ENCODE data around the gene ANK3.

The ANK3 gene

DNA sequence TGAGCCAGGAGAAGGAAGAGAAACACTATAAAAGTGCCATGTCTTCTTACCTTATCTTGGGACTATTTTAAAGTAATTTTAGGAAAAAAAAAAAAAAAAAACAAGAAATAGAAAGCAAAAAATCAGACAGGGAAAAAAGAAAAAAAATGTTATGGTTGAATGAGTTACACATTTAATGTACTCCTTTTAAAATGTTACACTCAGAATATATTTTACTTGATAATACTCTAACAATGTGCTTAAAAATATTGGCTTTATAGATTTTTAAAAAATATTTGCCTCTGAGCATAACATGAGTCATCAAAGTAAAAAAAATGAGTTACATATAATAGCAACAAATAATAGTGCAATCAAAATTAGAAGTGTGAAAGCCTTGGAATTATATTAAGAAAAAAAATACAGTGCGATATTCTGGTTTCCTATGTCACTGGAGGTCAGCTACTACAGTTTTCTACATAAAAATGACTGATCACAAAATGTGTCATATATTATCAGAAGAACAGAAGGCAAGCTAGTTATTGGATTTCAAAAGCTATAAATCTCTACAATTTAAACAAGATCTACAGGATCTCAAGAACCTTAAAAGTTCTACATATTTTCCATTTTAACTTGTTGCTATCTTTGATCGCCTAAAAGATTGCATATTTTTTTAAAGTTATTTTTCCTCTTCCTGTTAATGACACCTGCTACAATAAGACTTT is 252.2 kb downstream of the ANK3 start:
- H3K4me3 ChIP-seq (ENCODE audit: insufficient read depth in 1 of 2, low read depth in 1 of 2, low read length in 2 of 2): no peak overlapping the region
- H3K9me3 ChIP-seq (ENCODE audit: control insufficient read depth, low read length): no peaks in the 10 kb centered on the region
- H4K8ac ChIP-seq (ENCODE audit: low read length): no peak overlapping the region
- H2AK5ac ChIP-seq (ENCODE audit: low read length, severe bottlenecking): no peak overlapping the region
- H3K18ac ChIP-seq (ENCODE audit: low read depth in 1 of 2, low read length in 2 of 2): no peak overlapping the region
- H3K27ac ChIP-seq (ENCODE audit: low read length, poor library complexity, severe bottlenecking): no peak overlapping the region
- WGBS: no CpG with 5 or more reads among the region's 2 CpGs
- H3K9ac ChIP-seq (ENCODE audit: low read length): no peak overlapping the region
- no peaks in the 10 kb centered on the region for H3K79me1 ChIP-seq (replicated peaks; ENCODE audit: low read length, poor library complexity, severe bottlenecking)
- no peak overlapping the region for H3K23ac ChIP-seq (ENCODE audit: low read length in 2 of 2)
- H2BK15ac ChIP-seq (ENCODE audit: low read depth, poor library complexity, severe bottlenecking): no peak overlapping the region
- H2AFZ ChIP-seq (ENCODE audit: low read depth, low read length): no peak overlapping the region
- H3K4me2 ChIP-seq (ENCODE audit: low read length, poor library complexity, severe bottlenecking): no peak overlapping the region
- no peak for DNase-seq
- H3K27me3 ChIP-seq (ENCODE audit: control insufficient read depth in 1 of 2, insufficient read depth in 1 of 2, low read length in 2 of 2): no peaks in the 10 kb centered on the region
- no peaks in the 10 kb centered on the region for H3K36me3 ChIP-seq (ENCODE audit: control insufficient read depth in 1 of 2, insufficient read depth in 2 of 2, low read depth in 1 of 2, low read length in 2 of 2)
- H3K4ac ChIP-seq (ENCODE audit: low read depth in 1 of 2, low read length in 2 of 2): no peak overlapping the region
- H4K91ac ChIP-seq (ENCODE audit: low read length): no peak overlapping the region
- no peak overlapping the region for H2BK5ac ChIP-seq (ENCODE audit: low read depth, low read length, poor library complexity, severe bottlenecking)
- H3K14ac ChIP-seq (ENCODE audit: low read length in 2 of 2): no peak overlapping the region
- H2BK120ac ChIP-seq (ENCODE audit: low read depth, low read length): no peak overlapping the region
- H3K4me1 ChIP-seq (ENCODE audit: control insufficient read depth, insufficient read depth, low read depth, low read length): peaks cover 2% of the 10 kb centered on the region
- no peak overlapping the region for H2BK12ac ChIP-seq (ENCODE audit: low read length in 2 of 2)

DNA sequence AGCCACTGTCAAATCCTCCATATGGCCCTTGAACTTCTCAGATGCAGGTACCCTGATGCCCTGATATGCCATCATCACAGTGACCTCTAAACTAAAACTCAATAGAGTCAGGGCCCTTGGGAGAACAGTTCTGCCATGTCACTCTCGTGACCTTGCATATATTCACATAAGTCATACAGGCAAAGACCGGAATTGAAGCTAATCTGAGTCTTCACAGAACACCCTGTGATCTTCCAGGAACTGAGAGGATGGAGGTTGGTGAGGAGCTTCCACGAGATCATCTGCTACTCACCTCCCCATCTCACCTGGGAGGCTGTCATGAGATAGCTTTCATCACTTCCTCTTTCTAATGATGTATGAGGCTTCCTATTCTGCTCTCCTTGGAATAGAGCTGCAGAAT is 254.7 kb downstream of the ANK3 start:
- no peak overlapping the region for H2BK5ac ChIP-seq (ENCODE audit: low read depth, low read length, poor library complexity, severe bottlenecking)
- no peak overlapping the region for H3K14ac ChIP-seq (ENCODE audit: low read length in 2 of 2)
- no peaks in the 10 kb centered on the region for H3K27me3 ChIP-seq (ENCODE audit: control insufficient read depth in 1 of 2, insufficient read depth in 1 of 2, low read length in 2 of 2)
- no peak overlapping the region for H2AFZ ChIP-seq (ENCODE audit: low read depth, low read length)
- H3K4ac ChIP-seq (ENCODE audit: low read depth in 1 of 2, low read length in 2 of 2): peak overlapping the region in 1 of 2 experiments; percentile 17
- peak overlapping the region; percentile 61 to 63 for H2BK12ac ChIP-seq (ENCODE audit: low read length in 2 of 2)
- H3K36me3 ChIP-seq (ENCODE audit: control insufficient read depth in 1 of 2, insufficient read depth in 2 of 2, low read depth in 1 of 2, low read length in 2 of 2): no peaks in the 10 kb centered on the region
- peak overlapping the region; percentile 53 for H4K91ac ChIP-seq (ENCODE audit: low read length)
- H3K4me1 ChIP-seq (ENCODE audit: control insufficient read depth, insufficient read depth, low read depth, low read length): peaks cover 1% of the 10 kb centered on the region
- DNase-seq: peak; percentile 25
- peak overlapping the region; percentile 47 for H4K8ac ChIP-seq (ENCODE audit: low read length)
- H3K79me1 ChIP-seq (replicated peaks; ENCODE audit: low read length, poor library complexity, severe bottlenecking): no peaks in the 10 kb centered on the region
- H3K9ac ChIP-seq (ENCODE audit: low read length): no peak overlapping the region
- WGBS: 39% methylated on average over 3 of the region's 3 CpGs
- H3K4me3 ChIP-seq (ENCODE audit: insufficient read depth in 1 of 2, low read depth in 1 of 2, low read length in 2 of 2): no peak overlapping the region
- no peak overlapping the region for H2BK120ac ChIP-seq (ENCODE audit: low read depth, low read length)
- H2BK15ac ChIP-seq (ENCODE audit: low read depth, poor library complexity, severe bottlenecking): no peak overlapping the region
- H3K27ac ChIP-seq (ENCODE audit: low read length, poor library complexity, severe bottlenecking): no peak overlapping the region
- H3K18ac ChIP-seq (ENCODE audit: low read depth in 1 of 2, low read length in 2 of 2): peak overlapping the region; percentile 66 to 88
- no peak overlapping the region for H2AK5ac ChIP-seq (ENCODE audit: low read length, severe bottlenecking)
- no peak overlapping the region for H3K23ac ChIP-seq (ENCODE audit: low read length in 2 of 2)
- no peaks in the 10 kb centered on the region for H3K9me3 ChIP-seq (ENCODE audit: control insufficient read depth, low read length)
- H3K4me2 ChIP-seq (ENCODE audit: low read length, poor library complexity, severe bottlenecking): no peak overlapping the region

GRCh38 chr10:60134548-60134947 is 255.1 kb downstream of the ANK3 start:
- H3K79me1 ChIP-seq (replicated peaks; ENCODE audit: low read length, poor library complexity, severe bottlenecking): no peaks in the 10 kb centered on the region
- H2AK5ac ChIP-seq (ENCODE audit: low read length, severe bottlenecking): no peak overlapping the region
- H3K4me1 ChIP-seq (ENCODE audit: control insufficient read depth, insufficient read depth, low read depth, low read length): peaks cover 2% of the 10 kb centered on the region
- no peak overlapping the region for H4K91ac ChIP-seq (ENCODE audit: low read length)
- no peaks in the 10 kb centered on the region for H3K27me3 ChIP-seq (ENCODE audit: control insufficient read depth in 1 of 2, insufficient read depth in 1 of 2, low read length in 2 of 2)
- H2BK15ac ChIP-seq (ENCODE audit: low read depth, poor library complexity, severe bottlenecking): no peak overlapping the region
- H3K18ac ChIP-seq (ENCODE audit: low read depth in 1 of 2, low read length in 2 of 2): no peak overlapping the region
- H3K4me2 ChIP-seq (ENCODE audit: low read length, poor library complexity, severe bottlenecking): no peak overlapping the region
- WGBS: 100% methylated on average over 1 of the region's 1 CpG
- H3K36me3 ChIP-seq (ENCODE audit: control insufficient read depth in 1 of 2, insufficient read depth in 2 of 2, low read depth in 1 of 2, low read length in 2 of 2): no peaks in the 10 kb centered on the region
- H2BK12ac ChIP-seq (ENCODE audit: low read length in 2 of 2): no peak overlapping the region
- no peak overlapping the region for H3K4ac ChIP-seq (ENCODE audit: low read depth in 1 of 2, low read length in 2 of 2)
- H3K27ac ChIP-seq (ENCODE audit: low read length, poor library complexity, severe bottlenecking): no peak overlapping the region
- H3K9ac ChIP-seq (ENCODE audit: low read length): no peak overlapping the region
- DNase-seq: peak; percentile 80
- no peak overlapping the region for H4K8ac ChIP-seq (ENCODE audit: low read length)
- no peak overlapping the region for H3K23ac ChIP-seq (ENCODE audit: low read length in 2 of 2)
- H2BK120ac ChIP-seq (ENCODE audit: low read depth, low read length): no peak overlapping the region
- no peak overlapping the region for H3K4me3 ChIP-seq (ENCODE audit: insufficient read depth in 1 of 2, low read depth in 1 of 2, low read length in 2 of 2)
- H3K14ac ChIP-seq (ENCODE audit: low read length in 2 of 2): no peak overlapping the region
- no peak overlapping the region for H2AFZ ChIP-seq (ENCODE audit: low read depth, low read length)
- H2BK5ac ChIP-seq (ENCODE audit: low read depth, low read length, poor library complexity, severe bottlenecking): no peak overlapping the region
- H3K9me3 ChIP-seq (ENCODE audit: control insufficient read depth, low read length): no peaks in the 10 kb centered on the region

- Histone ChIP-seq H3K79me1 (replicated peaks; ENCODE audit: low read length, poor library complexity, severe bottlenecking) (no peaks in the 10 kb centered on the region), H2BK15ac (ENCODE audit: low read depth, poor library complexity, severe bottlenecking) (no peak overlapping the region), H2BK5ac (ENCODE audit: low read depth, low read length, poor library complexity, severe bottlenecking) (no peak overlapping the region), H3K9me3 (ENCODE audit: control insufficient read depth, low read length) (no peaks in the 10 kb centered on the region), H2AK5ac (ENCODE audit: low read length, severe bottlenecking) (no peak overlapping the region), H3K4me3 (ENCODE audit: insufficient read depth in 1 of 2, low read depth in 1 of 2, low read length in 2 of 2) (no peak overlapping the region), H3K9ac (ENCODE audit: low read length) (no peak overlapping the region), H3K23ac (ENCODE audit: low read length in 2 of 2) (no peak overlapping the region), H3K4me2 (ENCODE audit: low read length, poor library complexity, severe bottlenecking) (no peak overlapping the region), H3K14ac (ENCODE audit: low read length in 2 of 2) (no peak overlapping the region), H4K8ac (ENCODE audit: low read length) (peak overlapping the region; percentile 27), H3K27me3 (ENCODE audit: control insufficient read depth in 1 of 2, insufficient read depth in 1 of 2, low read length in 2 of 2) (no peaks in the 10 kb centered on the region), H2AFZ (ENCODE audit: low read depth, low read length) (no peak overlapping the region), H3K27ac (ENCODE audit: low read length, poor library complexity, severe bottlenecking) (peak overlapping the region; percentile 21), H2BK12ac (ENCODE audit: low read length in 2 of 2) (peak overlapping the region; percentile 28 to 60), H3K18ac (ENCODE audit: low read depth in 1 of 2, low read length in 2 of 2) (peak overlapping the region in 1 of 2 experiments; percentile 63), H3K4ac (ENCODE audit: low read depth in 1 of 2, low read length in 2 of 2) (no peak overlapping the region), H3K36me3 (ENCODE audit: control insufficient read depth in 1 of 2, insufficient read depth in 2 of 2, low read depth in 1 of 2, low read length in 2 of 2) (no peaks in the 10 kb centered on the region), H2BK120ac (ENCODE audit: low read depth, low read length) (no peak overlapping the region), H4K91ac (ENCODE audit: low read length) (peak overlapping the region; percentile 52), H3K4me1 (ENCODE audit: control insufficient read depth, insufficient read depth, low read depth, low read length) (peaks cover 2% of the 10 kb centered on the region)
- DNase-seq: no peak
- WGBS: no CpG with 5 or more reads among the region's 1 CpG
Measured at GRCh38 chr10:60130130-60130579, 259.5 kb downstream of the ANK3 start.

Data from mesenchymal stem cell (in vitro differentiated cells and primary cell).